Stimulated activated CD4-positive, alpha-beta T cell treated with anti-CD3 and anti-CD28 coated beads, Interleukin-12 subunit alpha, Interleukin-12 subunit beta, amount 100 ng/mL, for 48 hours (primary cell): ENCODE data around the gene CAMK1D.
"Not testable (repeated sequence)": the region's sequence is repeated elsewhere in the genome, so short reads cannot be mapped to it uniquely, and the experiment has no call there.

Experiments
- DNase-seq, 3 donors: peaks; one replicate each; pipeline ENCODE4 v3.0.0-alpha.2; 2020; ENCODE audit warnings: low read depth in 2 of 3, low spot score in 1 of 3

CAMK1D gene

GRCh38 chr10:12806228-12807095 is 457.1 kb downstream of the CAMK1D start:
- no peak for DNase-seq

GRCh38 chr10:12807096-12807755 is 457.9 kb downstream of the CAMK1D start:
- DNase-seq = no peak

- no peak for DNase-seq
Measured at GRCh38 chr10:12808014-12808613, 458.8 kb downstream of the CAMK1D start.

- DNase-seq = not testable (repeated sequence)
Measured at GRCh38 chr10:12810046-12810445, 460.7 kb downstream of the CAMK1D start.

- DNase-seq = no peak
Measured at GRCh38 chr10:12811826-12812225, 462.5 kb downstream of the CAMK1D start.

- DNase-seq = no peak
Measured at GRCh38 chr10:12812571-12812970, 463.2 kb downstream of the CAMK1D start.

- DNase-seq = no peak
Measured at GRCh38 chr10:12814166-12814565, 464.8 kb downstream of the CAMK1D start.

GRCh38 chr10:12819071-12819470 is 469.7 kb downstream of the CAMK1D start:
- DNase-seq = no peak

- no peak for DNase-seq
Measured at GRCh38 chr10:12819656-12820055, 470.3 kb downstream of the CAMK1D start.

GRCh38 chr10:12822126-12822892 is 473.0 kb downstream of the CAMK1D start:
- DNase-seq = no peak

GRCh38 chr10:12822893-12823170 is 473.5 kb downstream of the CAMK1D start:
- no peak for DNase-seq

- no peak for DNase-seq
Measured at GRCh38 chr10:12823328-12823727, 474.0 kb downstream of the CAMK1D start.

- DNase-seq = no peak
Measured at GRCh38 chr10:12825260-12825849, 476.0 kb downstream of the CAMK1D start.

- DNase-seq = no peak
Measured at GRCh38 chr10:12826800-12827372, 477.5 kb downstream of the CAMK1D start.

GRCh38 chr10:12828736-12829135 is 479.4 kb downstream of the CAMK1D start:
- no peak for DNase-seq

GRCh38 chr10:12829831-12830390 is 480.6 kb downstream of the CAMK1D start:
- DNase-seq = no peak

- no peak for DNase-seq
Measured at GRCh38 chr10:12832096-12832495, 482.7 kb downstream of the CAMK1D start.

- no peak for DNase-seq
Measured at GRCh38 chr10:12833451-12833850, 484.1 kb downstream of the CAMK1D start.

- no peak for DNase-seq
Measured at GRCh38 chr10:12834116-12834665, 484.8 kb downstream of the CAMK1D start.

GRCh38 chr10:12834721-12835120 is 485.4 kb downstream of the CAMK1D start:
- DNase-seq = no peak
